Gastroesophageal sphincter (tissue), 4 donors: ENCODE measurements around the gene ZNF397. TPM values are rescaled to one million over a fixed set of nuclear protein-coding genes. Genes with fewer than 3 reads are reported as not detected.
A peak's percentile ranks its signal among the peaks of the same experiment; 100 is the strongest.

ENCODE experiments used
- ATAC-seq: fragments of 150-250 bp; one replicate; pipeline ENCODE4 v1.9.1; 2016; ENCODE audit warnings: mild to moderate bottlenecking, moderate library complexity
- H3K27ac ChIP-seq, 4 donors: fragments of 200-600 bp; sonication (generic) in 3 of 4; 1 replicate in 3 of 4; 2 replicates in 1 of 4; pipeline ENCODE4 v1.5.1; 2016 to 2019
- H3K27me3 ChIP-seq: fragments of 200-600 bp; sonication (generic); one replicate; pipeline ENCODE4 v1.5.1; 2019
- H3K36me3 ChIP-seq, 2 donors: fragments of 200-600 bp; sonication (generic); one replicate each; pipeline ENCODE4 v1.5.1; 2019; ENCODE audit warnings: control low read depth in 1 of 2
- H3K4me1 ChIP-seq, 3 donors: fragments of 200-600 bp; sonication (generic); 1 replicate in 2 of 3; 2 replicates in 1 of 3; pipeline ENCODE4 v1.5.1; 2016 to 2019; ENCODE audit warnings: control low read depth in 2 of 3
- H3K4me3 ChIP-seq, 2 donors: fragments of 200-600 bp; sonication (generic); one replicate each; pipeline ENCODE4 v1.5.1; 2019; ENCODE audit warnings: mild to moderate bottlenecking in 1 of 2, moderate library complexity in 1 of 2
- H3K9me3 ChIP-seq, 3 donors: fragments of 200-600 bp; sonication (generic); one replicate each; pipeline ENCODE4 v1.5.1; 2017 to 2019; ENCODE audit warnings: control low read depth in 2 of 3
- CTCF ChIP-seq, 4 experiments: fragments of 200-600 bp in 2 of 4; fragments of 450-650 bp in 2 of 4; sonication (generic) in 1 of 4; IDR thresholded peaks; one replicate each; pipeline ENCODE4 v1.5.1; 2017 to 2019; ENCODE audit warnings: antibody characterized with exemption in 4 of 4, mild to moderate bottlenecking in 2 of 4, moderate library complexity in 2 of 4
- EP300 ChIP-seq: sonication (generic); formaldehyde crosslinking; IDR thresholded peaks from one replicate; pipeline ENCODE4 v1.6.1; 2017; ENCODE audit warnings: antibody characterized with exemption, mild to moderate bottlenecking
- POLR2A ChIP-seq, 2 donors: fragments of 450-650 bp; IDR thresholded peaks; one replicate each; pipeline ENCODE4 v1.6.1; 2017; ENCODE audit warnings: antibody characterized with exemption in 2 of 2, mild to moderate bottlenecking in 2 of 2, moderate library complexity in 1 of 2
- POLR2AphosphoS5 ChIP-seq: sonication (generic); formaldehyde crosslinking; IDR thresholded peaks from one replicate; pipeline ENCODE4 v1.6.1; 2017; ENCODE audit warnings: antibody characterized with exemption
- WGBS, 2 donors: methylation state at CpG; one replicate each; pipeline ENCODE4 v1.1.5; 2018; ENCODE audit warnings: low coverage in 1 of 2; 5-methylcytosine and 5-hydroxymethylcytosine counted together
- total RNA-seq, 4 donors: library from RNA; depleted of rRNA; stranded (reverse); fragments of >200 nt; gene quantifications; one replicate each; pipeline ENCODE4 v1.1.0, GENCODE V29; 2016

ZNF397 gene
- total RNA-seq, 4 donors from 2014 or later: 30.6 to 40.0 (median 31.3) TPM

GRCh38 chr18:35253655-35254287, 12.9 kb downstream of the ZNF397 start:
- TF ChIP-seq POLR2AphosphoS5 (no peak), POLR2A (IDR thresholded peaks at IDR 0.05) (no peak), EP300 (no peak), CTCF (IDR thresholded peaks at IDR 0.05) (no peak)
- Histone ChIP-seq H3K27ac (no peak overlapping the region), H3K4me1 (no peaks in the 10 kb centered on the region), H3K27me3 (no peaks in the 10 kb centered on the region), H3K9me3 (peaks cover 0 to 9% (median 0%) of the 10 kb centered on the region in 3 donors), H3K4me3 (no peak overlapping the region), H3K36me3 (peaks cover 0 to 88% of the 10 kb centered on the region in 2 donors)
- ATAC-seq: no peak
- WGBS, 2 donors: 98 to 100% methylated on average over 3 to 4 of the region's 4 CpGs

- no peak overlapping the region for H3K27ac ChIP-seq
- no peaks in the 10 kb centered on the region for H3K4me1 ChIP-seq
- H3K36me3 ChIP-seq: peaks cover 0 to 84% of the 10 kb centered on the region in 2 donors
- no peak for ATAC-seq
- H3K4me3 ChIP-seq: no peak overlapping the region
- WGBS, 2 donors: 89 to 100% methylated on average over 1 to 3 of the region's 3 CpGs
- H3K27me3 ChIP-seq: no peaks in the 10 kb centered on the region
- H3K9me3 ChIP-seq: peaks cover 0 to 9% (median 0%) of the 10 kb centered on the region in 3 donors
- TF ChIP-seq POLR2A (IDR thresholded peaks at IDR 0.05) (no peak), POLR2AphosphoS5 (no peak), CTCF (IDR thresholded peaks at IDR 0.05) (no peak), EP300 (no peak)
Observed at GRCh38 chr18:35256947-35257346, 16.1 kb downstream of the ZNF397 start.

- Histone ChIP-seq H3K36me3 (peaks cover 0 to 40% of the 10 kb centered on the region in 2 donors), H3K4me3 (no peak overlapping the region), H3K9me3 (no peaks in the 10 kb centered on the region), H3K4me1 (peaks cover 0 to 9% (median 0%) of the 10 kb centered on the region in 3 donors), H3K27me3 (no peaks in the 10 kb centered on the region), H3K27ac (no peak overlapping the region)
- TF ChIP-seq POLR2AphosphoS5: no peak
- TF ChIP-seq POLR2A (IDR thresholded peaks at IDR 0.05): no peak
- no peak for TF ChIP-seq EP300
- TF ChIP-seq CTCF (IDR thresholded peaks at IDR 0.05): no peak
- WGBS, 2 donors: 100% methylated on average over 1 of the region's 2 CpGs; no CpG with 5 or more reads in 1 of the 2 donors
- ATAC-seq: no peak
Observed at GRCh38 chr18:35264409-35264808, 23.6 kb downstream of the ZNF397 start.

GRCh38 chr18:35267161-35267651, 26.4 kb downstream of the ZNF397 start:
- ATAC-seq: peak; percentile 96
- H3K4me1 ChIP-seq: peaks cover 0 to 9% (median 0%) of the 10 kb centered on the region in 3 donors
- H3K4me3 ChIP-seq: peak overlapping the region; percentile 58 to 66
- no peaks in the 10 kb centered on the region for H3K9me3 ChIP-seq
- 0% methylated on average over 22 of the region's 48 CpGs; no CpG with 5 or more reads in 1 of the 2 donors for WGBS, 2 donors
- peaks cover 0 to 19% of the 10 kb centered on the region in 2 donors for H3K36me3 ChIP-seq
- TF ChIP-seq EP300: no peak
- peak in 1 of 4 experiments; percentile 23 for TF ChIP-seq CTCF (IDR thresholded peaks at IDR 0.05)
- peak; percentile 46 to 53 for TF ChIP-seq POLR2A (IDR thresholded peaks at IDR 0.05)
- peak; percentile 66 for TF ChIP-seq POLR2AphosphoS5
- H3K27me3 ChIP-seq: no peaks in the 10 kb centered on the region
- H3K27ac ChIP-seq: peak overlapping the region; percentile 44 to 92 (median 88)

- WGBS, 2 donors: 0 to 34% methylated on average over 2 to 14 of the region's 30 CpGs
- peak overlapping the region; percentile 44 to 92 (median 74) for H3K27ac ChIP-seq
- ATAC-seq: no peak
Observed at GRCh38 chr18:35267809-35268208, 27.0 kb downstream of the ZNF397 start.

More at GRCh38 chr18:35267809-35268208, 27.0 kb downstream of the ZNF397 start:
- no peaks in the 10 kb centered on the region for H3K9me3 ChIP-seq
- TF ChIP-seq EP300 (no peak), POLR2A (IDR thresholded peaks at IDR 0.05) (no peak), POLR2AphosphoS5 (no peak), CTCF (IDR thresholded peaks at IDR 0.05) (no peak)
- H3K4me3 ChIP-seq: peak overlapping the region; percentile 58 to 66
- peaks cover 0 to 9% (median 0%) of the 10 kb centered on the region in 3 donors for H3K4me1 ChIP-seq
- H3K36me3 ChIP-seq: peaks cover 0 to 13% of the 10 kb centered on the region in 2 donors
- no peaks in the 10 kb centered on the region for H3K27me3 ChIP-seq
